Gastroesophageal sphincter (tissue), 4 donors: ENCODE measurements around the gene ACADSB. TPM values are rescaled to one million over a fixed set of nuclear protein-coding genes. Genes with fewer than 3 reads are reported as not detected.

ENCODE experiments used
- ATAC-seq: fragments of 150-250 bp; one replicate; pipeline ENCODE4 v1.9.1; 2016; ENCODE audit warnings: mild to moderate bottlenecking, moderate library complexity
- H3K27ac ChIP-seq, 4 donors: fragments of 200-600 bp; sonication (generic) in 3 of 4; 1 replicate in 3 of 4; 2 replicates in 1 of 4; pipeline ENCODE4 v1.5.1; 2016 to 2019
- H3K27me3 ChIP-seq: fragments of 200-600 bp; sonication (generic); one replicate; pipeline ENCODE4 v1.5.1; 2019
- H3K36me3 ChIP-seq, 2 donors: fragments of 200-600 bp; sonication (generic); one replicate each; pipeline ENCODE4 v1.5.1; 2019; ENCODE audit warnings: control low read depth in 1 of 2
- H3K4me1 ChIP-seq, 3 donors: fragments of 200-600 bp; sonication (generic); 1 replicate in 2 of 3; 2 replicates in 1 of 3; pipeline ENCODE4 v1.5.1; 2016 to 2019; ENCODE audit warnings: control low read depth in 2 of 3
- H3K4me3 ChIP-seq, 2 donors: fragments of 200-600 bp; sonication (generic); one replicate each; pipeline ENCODE4 v1.5.1; 2019; ENCODE audit warnings: mild to moderate bottlenecking in 1 of 2, moderate library complexity in 1 of 2
- H3K9me3 ChIP-seq, 3 donors: fragments of 200-600 bp; sonication (generic); one replicate each; pipeline ENCODE4 v1.5.1; 2017 to 2019; ENCODE audit warnings: control low read depth in 2 of 3
- EP300 ChIP-seq: sonication (generic); formaldehyde crosslinking; IDR thresholded peaks from one replicate; pipeline ENCODE4 v1.6.1; 2017; ENCODE audit warnings: antibody characterized with exemption, mild to moderate bottlenecking
- POLR2A ChIP-seq, 2 donors: fragments of 450-650 bp; IDR thresholded peaks; one replicate each; pipeline ENCODE4 v1.6.1; 2017; ENCODE audit warnings: antibody characterized with exemption in 2 of 2, mild to moderate bottlenecking in 2 of 2, moderate library complexity in 1 of 2
- POLR2AphosphoS5 ChIP-seq: sonication (generic); formaldehyde crosslinking; IDR thresholded peaks from one replicate; pipeline ENCODE4 v1.6.1; 2017; ENCODE audit warnings: antibody characterized with exemption
- WGBS, 2 donors: methylation state at CpG; one replicate each; pipeline ENCODE4 v1.1.5; 2018; ENCODE audit warnings: low coverage in 1 of 2; 5-methylcytosine and 5-hydroxymethylcytosine counted together
- total RNA-seq, 4 donors: library from RNA; depleted of rRNA; stranded (reverse); fragments of >200 nt; gene quantifications; one replicate each; pipeline ENCODE4 v1.1.0, GENCODE V29; 2016
- TF ChIP-seq, protein P1 (sequence below), 4 experiments: fragments of 200-600 bp in 2 of 4; fragments of 450-650 bp in 2 of 4; sonication (generic) in 1 of 4; IDR thresholded peaks; one replicate each; pipeline ENCODE4 v1.5.1; 2017 to 2019; ENCODE audit warnings: antibody characterized with exemption in 4 of 4, mild to moderate bottlenecking in 2 of 4, moderate library complexity in 2 of 4

Gene ACADSB
- total RNA-seq, 4 donors from 2014 or later, result 12.1 to 28.2 (median 16.3) TPM

DNA sequence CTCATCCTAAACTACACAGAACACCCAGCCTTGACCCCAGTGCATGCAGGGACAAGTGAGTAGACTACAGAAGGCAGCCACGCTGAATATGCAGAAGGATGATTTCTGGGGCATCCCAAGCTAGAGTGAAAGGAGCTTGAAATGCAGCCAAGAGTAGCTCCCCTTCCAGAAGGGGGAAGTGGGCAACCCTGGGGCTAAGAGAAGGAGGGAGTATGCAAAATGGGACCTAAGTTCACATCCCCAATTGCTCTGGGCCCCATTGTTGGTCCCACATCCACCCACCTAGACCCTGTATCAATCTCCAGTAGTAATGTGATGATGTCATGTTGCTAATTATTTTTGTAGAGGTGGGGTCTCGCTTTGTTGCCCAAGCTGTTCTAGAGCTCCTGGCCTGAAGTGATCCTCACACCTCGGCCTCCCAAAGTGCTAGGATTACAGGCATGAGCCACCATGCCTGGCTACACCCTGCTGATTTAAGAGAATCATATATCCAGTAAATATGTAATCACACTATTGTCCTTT, 34.2 kb upstream of the ACADSB start:
- TF ChIP-seq POLR2A (IDR thresholded peaks at IDR 0.05), result no peak
- TF ChIP-seq POLR2AphosphoS5, result no peak
- TF ChIP-seq, protein P1, sequence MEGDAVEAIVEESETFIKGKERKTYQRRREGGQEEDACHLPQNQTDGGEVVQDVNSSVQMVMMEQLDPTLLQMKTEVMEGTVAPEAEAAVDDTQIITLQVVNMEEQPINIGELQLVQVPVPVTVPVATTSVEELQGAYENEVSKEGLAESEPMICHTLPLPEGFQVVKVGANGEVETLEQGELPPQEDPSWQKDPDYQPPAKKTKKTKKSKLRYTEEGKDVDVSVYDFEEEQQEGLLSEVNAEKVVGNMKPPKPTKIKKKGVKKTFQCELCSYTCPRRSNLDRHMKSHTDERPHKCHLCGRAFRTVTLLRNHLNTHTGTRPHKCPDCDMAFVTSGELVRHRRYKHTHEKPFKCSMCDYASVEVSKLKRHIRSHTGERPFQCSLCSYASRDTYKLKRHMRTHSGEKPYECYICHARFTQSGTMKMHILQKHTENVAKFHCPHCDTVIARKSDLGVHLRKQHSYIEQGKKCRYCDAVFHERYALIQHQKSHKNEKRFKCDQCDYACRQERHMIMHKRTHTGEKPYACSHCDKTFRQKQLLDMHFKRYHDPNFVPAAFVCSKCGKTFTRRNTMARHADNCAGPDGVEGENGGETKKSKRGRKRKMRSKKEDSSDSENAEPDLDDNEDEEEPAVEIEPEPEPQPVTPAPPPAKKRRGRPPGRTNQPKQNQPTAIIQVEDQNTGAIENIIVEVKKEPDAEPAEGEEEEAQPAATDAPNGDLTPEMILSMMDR (IDR thresholded peaks at IDR 0.05), result no peak
- TF ChIP-seq EP300, result no peak
- Histone ChIP-seq H3K4me3 (no peak overlapping the region), H3K27ac (no peak overlapping the region), H3K36me3 (no peaks in the 10 kb centered on the region), H3K9me3 (no peaks in the 10 kb centered on the region), H3K27me3 (no peaks in the 10 kb centered on the region), H3K4me1 (peaks cover 0 to 4% (median 2%) of the 10 kb centered on the region in 3 donors)
- WGBS, 2 donors, result 75 to 80% methylated on average over 3 of the region's 3 CpGs
- no peak for ATAC-seq

DNA sequence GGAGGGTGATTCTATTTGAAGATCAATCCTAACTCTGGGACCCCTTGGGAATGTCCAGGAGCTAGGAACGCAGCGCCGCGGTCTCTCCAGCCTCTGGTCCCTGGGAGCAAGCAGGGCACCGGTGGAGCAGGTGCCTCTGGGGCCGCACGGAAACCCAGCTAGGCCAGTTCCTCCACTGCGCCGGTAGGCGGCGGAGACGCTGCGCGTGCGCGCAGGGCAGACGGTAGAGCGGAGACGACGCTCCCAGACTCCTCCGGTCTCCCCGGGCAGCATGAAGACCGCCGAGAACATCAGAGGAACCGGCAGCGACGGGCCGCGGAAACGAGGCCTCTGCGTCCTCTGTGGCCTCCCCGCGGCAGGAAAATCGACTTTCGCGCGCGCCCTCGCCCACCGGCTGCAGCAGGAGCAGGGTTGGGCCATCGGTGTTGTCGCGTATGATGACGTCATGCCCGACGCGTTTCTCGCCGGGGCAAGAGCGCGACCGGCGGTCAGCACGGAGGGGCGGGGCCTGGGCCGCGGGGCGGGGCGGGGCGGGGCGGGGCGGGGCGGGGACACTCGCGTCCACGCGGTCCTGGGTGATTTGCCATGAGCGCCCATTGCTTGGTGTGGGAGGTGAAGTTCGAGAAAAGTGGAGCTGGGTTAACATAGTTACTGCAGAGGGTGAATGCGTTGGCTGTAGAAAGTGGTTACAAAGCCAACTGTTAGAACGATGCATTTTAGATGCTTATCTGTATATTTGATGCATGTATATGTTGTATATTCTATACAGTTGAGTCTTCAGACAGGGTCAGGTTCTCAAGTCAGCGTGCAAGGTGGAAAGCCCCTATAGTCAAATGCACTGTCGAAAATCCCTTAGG, 28.4 kb upstream of the ACADSB start, which contains the start of gene PSTK:
Gene PSTK, plus strand, starts transcription at position 193 of the 857 bp plus-strand sequence. Its CDS starts 79 bp downstream, at position 272.
- ATAC-seq, result peak; percentile 99
- H3K4me3 ChIP-seq, result peak within 1 kb of the TSS; percentile 74 to 79
- 5 to 12% methylated on average over 4 to 5 of the region's 73 CpGs for WGBS, 2 donors
- H3K27me3 ChIP-seq, result no peaks in the 10 kb centered on the region
- peaks cover 0 to 6% of the 10 kb centered on the region in 2 donors for H3K36me3 ChIP-seq
- peak within 1 kb of the TSS; percentile 85 to 97 (median 96) for H3K27ac ChIP-seq
- H3K4me1 ChIP-seq, result peaks cover 0 to 22% (median 5%) of the 10 kb centered on the region in 3 donors
- no peaks in the 10 kb centered on the region for H3K9me3 ChIP-seq
- TF ChIP-seq EP300 (no peak), POLR2AphosphoS5 (no peak), POLR2A (IDR thresholded peaks at IDR 0.05) (peak; percentile 53 to 59)
- TF ChIP-seq, protein P1 (IDR thresholded peaks at IDR 0.05), result peak; percentile 97 to 99 (median 98)

DNA sequence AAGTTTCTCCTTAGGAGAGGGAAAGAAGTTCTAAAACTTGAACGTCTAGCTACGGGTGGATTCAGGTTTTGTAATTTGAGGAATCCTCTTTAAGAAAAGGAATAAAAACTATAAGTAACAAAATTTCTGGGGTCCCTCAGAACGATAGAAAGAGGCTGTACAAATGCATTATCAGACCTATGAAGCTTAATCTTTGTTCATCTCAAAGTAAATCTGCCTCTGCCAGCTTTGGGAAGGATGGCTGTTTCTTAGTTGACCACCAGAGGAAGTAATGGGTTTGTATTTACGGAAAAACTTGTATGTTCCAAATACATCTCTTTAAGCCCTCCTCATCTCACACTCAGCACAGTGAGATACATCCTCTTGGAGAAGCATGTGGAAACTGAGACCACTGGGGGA, 27.7 kb upstream of the ACADSB start:
- WGBS, 2 donors, result 17 to 19% methylated on average over 4 of the region's 4 CpGs

DNA sequence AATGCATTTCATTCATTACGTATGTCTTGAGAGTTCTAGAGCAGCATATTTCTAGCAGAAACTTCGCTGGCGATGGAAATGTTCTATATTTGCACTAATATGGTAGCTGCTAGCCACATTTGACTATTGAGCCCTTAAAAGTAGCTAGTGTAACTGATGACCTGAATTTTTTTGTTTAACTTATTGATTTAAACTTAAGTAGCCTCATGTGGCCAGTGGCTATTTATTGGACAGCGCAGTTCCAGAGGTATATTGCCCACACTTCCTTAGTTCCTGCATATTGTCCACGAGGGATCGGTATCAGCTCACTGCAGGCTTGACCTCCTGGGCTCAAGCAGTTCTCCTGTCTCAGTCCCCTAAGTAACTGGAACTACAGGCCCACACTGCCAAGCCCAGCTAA, 24.9 kb upstream of the ACADSB start:
- H3K9me3 ChIP-seq, result no peaks in the 10 kb centered on the region
- H3K36me3 ChIP-seq, result peaks cover 0 to 6% of the 10 kb centered on the region in 2 donors
- H3K4me3 ChIP-seq, result no peak overlapping the region
- H3K4me1 ChIP-seq, result peaks cover 0 to 22% (median 5%) of the 10 kb centered on the region in 3 donors
- no peak overlapping the region for H3K27ac ChIP-seq
- WGBS, 2 donors, result 85 to 100% methylated on average over 4 to 6 of the region's 6 CpGs
- no peak for TF ChIP-seq EP300
- no peak for TF ChIP-seq POLR2A (IDR thresholded peaks at IDR 0.05)
- TF ChIP-seq, protein P1 (IDR thresholded peaks at IDR 0.05), result no peak
- TF ChIP-seq POLR2AphosphoS5, result no peak
- ATAC-seq, result no peak
- H3K27me3 ChIP-seq, result no peaks in the 10 kb centered on the region

More for the DNA sequence above, 27.7 kb upstream of the ACADSB start:
- H3K4me3 ChIP-seq, result peak overlapping the region; percentile 74 to 79
- ATAC-seq, result no peak
- TF ChIP-seq EP300, result no peak
- TF ChIP-seq, protein P1 (IDR thresholded peaks at IDR 0.05), result peak; percentile 20 to 46 (median 30)
- H3K36me3 ChIP-seq, result peaks cover 0 to 6% of the 10 kb centered on the region in 2 donors
- peak overlapping the region in 3 of 4 donors; percentile 95 to 97 (median 96) for H3K27ac ChIP-seq
- H3K9me3 ChIP-seq, result no peaks in the 10 kb centered on the region
- H3K27me3 ChIP-seq, result no peaks in the 10 kb centered on the region
- peaks cover 0 to 22% (median 5%) of the 10 kb centered on the region in 3 donors for H3K4me1 ChIP-seq
